GM12875 (cell line): ENCODE data around the gene EDC3.

Source experiments
- H3K4me3 ChIP-seq: one replicate; pipeline ENCODE4 v1.5.1; 2011; ENCODE audit warnings: low read depth, low read length, control low read depth
- CTCF ChIP-seq: IDR thresholded peaks from 2 replicates; pipeline ENCODE4 v1.5.1; 2011; ENCODE audit warnings: low read depth, mild to moderate bottlenecking, control low read depth, inconsistent platforms, low read length, moderate library complexity, borderline replicate concordance; ENCODE audit not compliant: insufficient read depth

Gene EDC3

GRCh38 chr15:74648051-74648842 is 47.6 kb downstream of the EDC3 start:
- no peak for TF ChIP-seq CTCF
- H3K4me3 ChIP-seq, result no peak overlapping the region

- no peak for TF ChIP-seq CTCF
These were observed 49.3 kb downstream of the EDC3 start for GRCh38 chr15:74646480-74646879.

GRCh38 chr15:74643665-74644204 is 52.1 kb downstream of the EDC3 start:
- no peak for TF ChIP-seq CTCF
- no peak overlapping the region for H3K4me3 ChIP-seq

More at GRCh38 chr15:74646480-74646879, 49.3 kb downstream of the EDC3 start:
- no peak overlapping the region for H3K4me3 ChIP-seq

- TF ChIP-seq CTCF, result no peak
- no peak overlapping the region for H3K4me3 ChIP-seq
These were observed 52.8 kb downstream of the EDC3 start for GRCh38 chr15:74642734-74643664.

GRCh38 chr15:74642348-74642733 is 53.5 kb downstream of the EDC3 start:
- no peak overlapping the region for H3K4me3 ChIP-seq
- TF ChIP-seq CTCF, result no peak

GRCh38 chr15:74641151-74641550 is 54.7 kb downstream of the EDC3 start:
- no peak for TF ChIP-seq CTCF

More at GRCh38 chr15:74641151-74641550, 54.7 kb downstream of the EDC3 start:
- no peak overlapping the region for H3K4me3 ChIP-seq
